Panc1 (cell line): ENCODE measurements around the gene CLDN11.

Source experiments
- POLR2AphosphoS5 ChIP-seq: IDR thresholded peaks from 2 replicates; pipeline ENCODE4 v1.6.1; 2012; ENCODE audit warnings: mild to moderate bottlenecking, low read depth, low read length, moderate library complexity
- REST ChIP-seq, 2 experiments: IDR thresholded peaks; 2 replicates each; pipeline ENCODE4 v1.6.1; 2011 to 2012; ENCODE audit warnings: low read depth in 2 of 2, control low read depth in 1 of 2, low read length in 1 of 2, mild to moderate bottlenecking in 1 of 2, moderate library complexity in 1 of 2; ENCODE audit not compliant: insufficient read depth in 1 of 2
- SIN3A ChIP-seq: IDR thresholded peaks from 2 replicates; pipeline ENCODE4 v1.6.1; 2012; ENCODE audit warnings: low read depth, mild to moderate bottlenecking, low read length, moderate library complexity, borderline replicate concordance; ENCODE audit not compliant: insufficient read depth
- TF ChIP-seq, protein P1 (sequence below): fragments of 450-650 bp; IDR thresholded peaks from 2 replicates; pipeline ENCODE4 v1.5.1; 2017; ENCODE audit warnings: mild to moderate bottlenecking

GRCh38 chr3:170431054-170431453 is 12.4 kb downstream of the CLDN11 start:
- TF ChIP-seq, protein P1, sequence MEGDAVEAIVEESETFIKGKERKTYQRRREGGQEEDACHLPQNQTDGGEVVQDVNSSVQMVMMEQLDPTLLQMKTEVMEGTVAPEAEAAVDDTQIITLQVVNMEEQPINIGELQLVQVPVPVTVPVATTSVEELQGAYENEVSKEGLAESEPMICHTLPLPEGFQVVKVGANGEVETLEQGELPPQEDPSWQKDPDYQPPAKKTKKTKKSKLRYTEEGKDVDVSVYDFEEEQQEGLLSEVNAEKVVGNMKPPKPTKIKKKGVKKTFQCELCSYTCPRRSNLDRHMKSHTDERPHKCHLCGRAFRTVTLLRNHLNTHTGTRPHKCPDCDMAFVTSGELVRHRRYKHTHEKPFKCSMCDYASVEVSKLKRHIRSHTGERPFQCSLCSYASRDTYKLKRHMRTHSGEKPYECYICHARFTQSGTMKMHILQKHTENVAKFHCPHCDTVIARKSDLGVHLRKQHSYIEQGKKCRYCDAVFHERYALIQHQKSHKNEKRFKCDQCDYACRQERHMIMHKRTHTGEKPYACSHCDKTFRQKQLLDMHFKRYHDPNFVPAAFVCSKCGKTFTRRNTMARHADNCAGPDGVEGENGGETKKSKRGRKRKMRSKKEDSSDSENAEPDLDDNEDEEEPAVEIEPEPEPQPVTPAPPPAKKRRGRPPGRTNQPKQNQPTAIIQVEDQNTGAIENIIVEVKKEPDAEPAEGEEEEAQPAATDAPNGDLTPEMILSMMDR: no peak
- TF ChIP-seq REST (IDR thresholded peaks at IDR 0.05; ENCODE audit: insufficient read depth in 1 of 2, low read depth in 2 of 2, low read length in 1 of 2): no peak
- TF ChIP-seq POLR2AphosphoS5: no peak
- TF ChIP-seq SIN3A: no peak
